H1 (cell line): ENCODE measurements around the gene ELMOD1. TPM values are rescaled to one million over a fixed set of nuclear protein-coding genes. Genes with fewer than 3 reads are reported as not detected.

Source experiments
- CTCF ChIA-PET: fragments of 300-600 bp; sonication (Branson Sonifier 250); formaldehyde crosslinking; loops from one replicate; lab custom pipeline; 2021; ENCODE audit not compliant: partially characterized antibody; lab: Charles Lee
- POLR2A ChIA-PET: fragments of 300-600 bp; sonication (Branson Sonifier 250); formaldehyde crosslinking; loops from one replicate; lab custom pipeline; 2021; ENCODE audit warnings: inconsistent platforms; ENCODE audit not compliant: partially characterized antibody; lab: Charles Lee
- DNase-seq, 2 experiments: peaks; one replicate each; pipeline versions ENCODE4 v3.0.0 to v3.0.0-alpha.2; 2010 to 2022; ENCODE audit warnings: low spot score in 2 of 2, low read depth in 1 of 2, mixed read lengths in 1 of 2
- FAIRE-seq: peaks from 2 replicates; lab custom pipeline; 2011; peaks lifted over from hg19 to GRCh38; lab: Jason Lieb, UNC
- H2AFZ ChIP-seq: 2 replicates; pipeline ENCODE4 v1.8.1; 2012; ENCODE audit warnings: low read length, inconsistent platforms
- H2AK5ac ChIP-seq: 2 replicates; pipeline ENCODE4 v1.6.1; 2013; ENCODE audit warnings: low read depth, low read length
- H2BK120ac ChIP-seq: replicated peaks from 2 replicates; pipeline ENCODE3; 2013; ENCODE audit warnings: low read depth, low read length, inconsistent platforms
- H2BK12ac ChIP-seq: 2 replicates; pipeline ENCODE4 v1.6.1; 2013; ENCODE audit warnings: low read depth, low read length
- H2BK15ac ChIP-seq: 2 replicates; pipeline ENCODE4 v1.6.1; 2013; ENCODE audit warnings: low read length
- H2BK20ac ChIP-seq: 2 replicates; pipeline ENCODE4 v1.6.1; 2013; ENCODE audit warnings: low read length
- H2BK5ac ChIP-seq: 2 replicates; pipeline ENCODE4 v1.6.1; 2013; ENCODE audit warnings: low read depth, low read length
- H3K14ac ChIP-seq: 2 replicates; pipeline ENCODE4 v1.6.1; 2013; ENCODE audit warnings: inconsistent platforms; ENCODE audit not compliant: insufficient read length
- H3K18ac ChIP-seq: 2 replicates; pipeline ENCODE4 v1.6.1; 2013; ENCODE audit warnings: low read length; ENCODE audit errors: extremely low read depth
- H3K23ac ChIP-seq: 2 replicates; pipeline ENCODE4 v1.6.1; 2013; ENCODE audit warnings: inconsistent platforms; ENCODE audit not compliant: insufficient read length
- H3K23me2 ChIP-seq: 2 replicates; pipeline ENCODE4 v1.6.1; 2013; ENCODE audit warnings: low read depth, low read length
- H3K27ac ChIP-seq: 2 replicates; pipeline ENCODE4 v1.6.1; 2011; ENCODE audit warnings: low read depth, low read length, inconsistent platforms
- H3K27me3 ChIP-seq, 4 experiments: replicated peaks in 1 of 4; 1 replicate in 1 of 4; 2 replicates in 3 of 4; pipeline versions ENCODE4 v1.6.1 to v1.8.1; 2011 to 2013; ENCODE audit warnings: low read length in 3 of 4, mild to moderate bottlenecking in 3 of 4, inconsistent platforms in 2 of 4, mixed read lengths in 2 of 4, moderate library complexity in 1 of 4; ENCODE audit not compliant: control insufficient read depth in 3 of 4, insufficient read depth in 3 of 4; ENCODE audit errors: extremely low read depth in 1 of 4
- H3K36me3 ChIP-seq, 4 experiments: 2 replicates each; pipeline versions ENCODE4 v1.6.1 to v1.8.1; 2011 to 2013; ENCODE audit warnings: mild to moderate bottlenecking in 4 of 4, low read length in 3 of 4, moderate library complexity in 2 of 4, control low read depth in 1 of 4, inconsistent platforms in 1 of 4; ENCODE audit not compliant: insufficient read depth in 4 of 4, control insufficient read depth in 2 of 4
- H3K4ac ChIP-seq: replicated peaks from 2 replicates; pipeline ENCODE3; 2013; ENCODE audit warnings: low read length, low read depth, mixed read lengths, inconsistent platforms; ENCODE audit not compliant: insufficient read length
- H3K4me1 ChIP-seq, 4 experiments: replicated peaks in 1 of 4; 1 replicate in 1 of 4; 2 replicates in 3 of 4; pipeline versions ENCODE4 v1.6.1 to v1.8.1; 2011 to 2013; ENCODE audit warnings: low read length in 3 of 4, inconsistent platforms in 2 of 4, mixed read lengths in 1 of 4; ENCODE audit not compliant: insufficient read depth in 4 of 4, control insufficient read depth in 3 of 4
- H3K4me2 ChIP-seq, 2 experiments: 2 replicates each; pipeline versions ENCODE4 v1.6.1 to v1.8.1; 2011 to 2013; ENCODE audit warnings: low read depth in 2 of 2, low read length in 2 of 2, control low read depth in 1 of 2, inconsistent platforms in 1 of 2, mild to moderate bottlenecking in 1 of 2; ENCODE audit not compliant: insufficient read depth in 1 of 2
- H3K4me3 ChIP-seq, 4 experiments: fragments of 200-600, 300-600 bp in 1 of 4; sonication (generic), shearing (Covaris generic), sonication (Bioruptor Twin) in 1 of 4; 2 replicates each; pipeline versions ENCODE4 v1.5.1 to v1.8.1; 2011 to 2016; ENCODE audit warnings: low read length in 4 of 4, low read depth in 3 of 4, control low read depth in 2 of 4, inconsistent platforms in 2 of 4, mild to moderate bottlenecking in 2 of 4, mixed read lengths in 1 of 4, moderate library complexity in 1 of 4; ENCODE audit not compliant: insufficient read depth in 2 of 4; ENCODE audit errors: extremely low read depth in 1 of 4
- H3K56ac ChIP-seq: replicated peaks from 2 replicates; pipeline ENCODE3; 2013; ENCODE audit warnings: low read depth, mild to moderate bottlenecking, mixed read lengths, low read length, inconsistent platforms; ENCODE audit not compliant: insufficient read length
- H3K79me1 ChIP-seq: 2 replicates; pipeline ENCODE4 v1.6.1; 2013; ENCODE audit warnings: low read depth, low read length, control low read depth
- H3K79me2 ChIP-seq, 2 experiments: 2 replicates each; pipeline versions ENCODE4 v1.6.1 to v1.8.1; 2012 to 2013; ENCODE audit warnings: low read length in 2 of 2, mild to moderate bottlenecking in 2 of 2, inconsistent platforms in 1 of 2; ENCODE audit not compliant: insufficient read depth in 2 of 2, control insufficient read depth in 1 of 2
- H3K9ac ChIP-seq, 4 experiments: replicated peaks in 1 of 4; 1 replicate in 1 of 4; 2 replicates in 3 of 4; pipeline versions ENCODE4 v1.6.1 to v1.8.1; 2011 to 2013; ENCODE audit warnings: low read depth in 3 of 4, low read length in 3 of 4, control low read depth in 2 of 4, mild to moderate bottlenecking in 2 of 4, moderate library complexity in 2 of 4, inconsistent platforms in 1 of 4; ENCODE audit errors: extremely low read depth in 1 of 4
- H3K9me3 ChIP-seq, 2 experiments: 2 replicates each; pipeline versions ENCODE4 v1.6.1 to v1.8.1; 2012 to 2013; ENCODE audit warnings: mild to moderate bottlenecking in 2 of 2, moderate library complexity in 2 of 2, control low read depth in 1 of 2, inconsistent platforms in 1 of 2, low read depth in 1 of 2, low read length in 1 of 2, mixed read lengths in 1 of 2; ENCODE audit not compliant: insufficient read depth in 2 of 2
- H4K20me1 ChIP-seq, 2 experiments: replicated peaks in 1 of 2; 2 replicates each; pipeline versions ENCODE3 to v1.8.1; 2011 to 2013; ENCODE audit warnings: inconsistent platforms in 2 of 2, low read length in 2 of 2, mild to moderate bottlenecking in 1 of 2; ENCODE audit not compliant: insufficient read depth in 2 of 2, control insufficient read depth in 1 of 2
- H4K5ac ChIP-seq: 2 replicates; pipeline ENCODE4 v1.6.1; 2013; ENCODE audit warnings: low read length, low read depth, mixed read lengths, inconsistent platforms; ENCODE audit not compliant: insufficient read length
- H4K8ac ChIP-seq: 2 replicates; pipeline ENCODE4 v1.8.0; 2013; ENCODE audit warnings: mild to moderate bottlenecking, moderate library complexity, low read length, inconsistent platforms; ENCODE audit not compliant: insufficient read depth; ENCODE audit errors: extremely low read depth
- H4K91ac ChIP-seq: replicated peaks from 2 replicates; pipeline ENCODE3; 2013; ENCODE audit warnings: low read length, mixed read lengths, inconsistent platforms; ENCODE audit not compliant: insufficient read length
- CBX8 ChIP-seq: fragments of 300-800, 300-1000 bp; sonication (generic); IDR thresholded peaks from 2 replicates; pipeline ENCODE4 v1.7.1; 2016; ENCODE audit warnings: low read depth, low read length, borderline replicate concordance
- SIRT6 ChIP-seq: IDR thresholded peaks from one replicate; pipeline ENCODE4 v1.7.1; 2012; ENCODE audit warnings: low read length, inconsistent platforms
- SP2 ChIP-seq: IDR thresholded peaks from 2 replicates; pipeline ENCODE4 v1.6.1; 2012; ENCODE audit warnings: mild to moderate bottlenecking, low read length, inconsistent platforms
- SUZ12 ChIP-seq: fragments of 200-600 bp; sonication (generic); IDR thresholded peaks from 2 replicates; pipeline ENCODE4 v1.6.1; 2012; ENCODE audit warnings: mild to moderate bottlenecking, inconsistent platforms, low read length, moderate library complexity, mixed read lengths
- TAF1 ChIP-seq: IDR thresholded peaks from 2 replicates; pipeline ENCODE4 v1.6.1; 2011; ENCODE audit warnings: mild to moderate bottlenecking, low read depth, low read length
- TCF12 ChIP-seq: IDR thresholded peaks from 2 replicates; pipeline ENCODE4 v1.6.1; 2011; ENCODE audit warnings: low read depth, mild to moderate bottlenecking, low read length
- USF2 ChIP-seq: IDR thresholded peaks from 2 replicates; pipeline ENCODE4 v1.6.1; 2011; ENCODE audit warnings: low read length, improper control_type of control experiment
- WGBS, 2 experiments: shearing (Covaris generic) in 1 of 2; methylation state at CpG; one replicate each; pipeline versions ENCODE4 v1.1.6 to v1.1.7; 2013 to 2015; ENCODE audit warnings: low lambda C conversion rate in 2 of 2, mixed read lengths in 2 of 2, inconsistent platforms in 1 of 2, low coverage in 1 of 2, missing lambda C conversion rate in 1 of 2; ENCODE audit not compliant: insufficient replicate concordance in 2 of 2, insufficient coverage in 1 of 2, insufficient read length in 1 of 2; ENCODE audit errors: extremely low coverage in 1 of 2, missing lambda C conversion rate in 1 of 2; 5-methylcytosine and 5-hydroxymethylcytosine counted together
- polyA plus RNA-seq, 7 experiments: library from polyadenylated mRNA; depleted of rRNA in 3 of 7; stranded (reverse) in 5 of 7; unstranded in 2 of 7; fragments of >200 nt in 5 of 7; fragments of 200-250 nt in 2 of 7; gene quantifications; 1 replicate in 5 of 7; 2 replicates in 1 of 7; 4 replicates in 1 of 7; pipeline versions ENCODE4 v1.2.1 to v1.2.3, GENCODE V29; 2011 to 2013; ENCODE audit warnings: missing spikeins in 2 of 7, mixed read lengths in 2 of 7
- total RNA-seq: library from RNA; stranded (reverse); fragmentation: NEBNext Ultra II Directional; extraction: Animal tissue kit (Norgen Biotek cat#: 25700); gene quantifications from 2 replicates; pipeline ENCODE4 v1.2.1, GENCODE V29; 2021
- TF ChIP-seq, protein P1 (sequence below): IDR thresholded peaks from 2 replicates; pipeline ENCODE4 v1.6.1; 2011; ENCODE audit warnings: low read depth, mild to moderate bottlenecking, low read length; ENCODE audit not compliant: insufficient read depth

The ELMOD1 gene
- total and polyA plus RNA-seq, 2 of the 8 experiments (the other 6 are each of a cell fraction or from before 2014, with no cell fraction given): 0.47 to 1.6 TPM

DNA sequence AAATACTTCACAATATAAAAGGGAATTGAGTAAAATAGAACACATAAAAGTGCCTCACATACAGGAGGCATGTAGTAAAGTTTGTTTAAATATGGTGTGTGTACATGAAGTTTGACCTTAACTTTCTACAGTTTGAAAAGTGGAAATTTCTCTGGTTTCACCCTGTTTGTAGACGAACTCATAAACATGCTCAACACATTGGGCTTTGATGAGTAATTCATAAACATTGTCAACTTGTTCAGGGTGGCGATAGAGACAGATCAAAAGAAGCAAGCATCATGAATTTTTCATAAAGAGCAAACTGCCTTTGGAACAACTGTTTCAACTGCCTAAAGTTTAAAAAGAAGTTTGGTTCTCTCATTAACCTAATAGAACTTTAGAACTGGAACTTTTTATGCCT, 111.8 kb downstream of the ELMOD1 start:
- Histone ChIP-seq H4K91ac (no peak overlapping the region), H2AK5ac (no peak overlapping the region), H3K56ac (no peak overlapping the region), H3K4me3 (no peak overlapping the region), H2BK15ac (no peak overlapping the region), H3K27me3 (no peaks in the 10 kb centered on the region; a peak in 1 of 7 replicates), H3K4ac (no peak overlapping the region), H4K8ac (no peak overlapping the region), H3K23ac (no peak overlapping the region), H3K9ac (no peak overlapping the region), H2BK120ac (no peak overlapping the region), H3K4me1 (peaks cover 0 to 9% (median 5%) of the 10 kb centered on the region in 4 experiments; a peak in 3 of 7 replicates), H3K14ac (no peak overlapping the region), H4K5ac (no peak overlapping the region), H3K23me2 (no peaks in the 10 kb centered on the region), H3K36me3 (no peaks in the 10 kb centered on the region), H3K18ac (no peak overlapping the region), H2BK12ac (no peak overlapping the region), H3K9me3 (no peaks in the 10 kb centered on the region), H4K20me1 (no peaks in the 10 kb centered on the region), H2AFZ (no peak overlapping the region), H3K79me1 (no peaks in the 10 kb centered on the region), H3K79me2 (no peaks in the 10 kb centered on the region), H3K27ac (no peak overlapping the region), H2BK20ac (no peak overlapping the region), H3K4me2 (no peak overlapping the region), H2BK5ac (no peak overlapping the region)
- TF ChIP-seq TAF1 (no peak), CBX8 (no peak), USF2 (no peak), SUZ12 (no peak), SIRT6 (no peak), TCF12 (no peak), SP2 (no peak)
- TF ChIP-seq, protein P1, sequence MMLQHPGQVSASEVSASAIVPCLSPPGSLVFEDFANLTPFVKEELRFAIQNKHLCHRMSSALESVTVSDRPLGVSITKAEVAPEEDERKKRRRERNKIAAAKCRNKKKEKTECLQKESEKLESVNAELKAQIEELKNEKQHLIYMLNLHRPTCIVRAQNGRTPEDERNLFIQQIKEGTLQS: no peak
- POLR2A ChIA-PET: no interaction called here
- DNase-seq: no peak
- no peak for FAIRE-seq
- CTCF ChIA-PET: interaction anchor here (9.5 kb wide), 1 partner anchor 17 kb away, joined by 102 read pairs; no protein-coding TSS in a partner anchor
- WGBS, 2 experiments: 80% methylated on average over 2 of the region's 2 CpGs; no CpG with 5 or more reads in 1 of the 2 experiments
